Prostate gland (tissue), 2 donors: ENCODE data around the gene PELI3.

Source experiments
- POLR2AphosphoS5 ChIP-seq: sonication (generic); formaldehyde crosslinking; IDR thresholded peaks from one replicate; pipeline ENCODE4 v1.6.1; 2017; ENCODE audit warnings: antibody characterized with exemption
- TF ChIP-seq, protein P1 (sequence below), 4 experiments: fragments of 200-600 bp in 2 of 4; fragments of 450-650 bp in 2 of 4; sonication (generic) in 2 of 4; IDR thresholded peaks; 1 replicate in 3 of 4; 2 replicates in 1 of 4; pipeline ENCODE4 v1.5.1; 2016 to 2019; ENCODE audit warnings: antibody characterized with exemption in 4 of 4, mild to moderate bottlenecking in 2 of 4, moderate library complexity in 2 of 4

DNA sequence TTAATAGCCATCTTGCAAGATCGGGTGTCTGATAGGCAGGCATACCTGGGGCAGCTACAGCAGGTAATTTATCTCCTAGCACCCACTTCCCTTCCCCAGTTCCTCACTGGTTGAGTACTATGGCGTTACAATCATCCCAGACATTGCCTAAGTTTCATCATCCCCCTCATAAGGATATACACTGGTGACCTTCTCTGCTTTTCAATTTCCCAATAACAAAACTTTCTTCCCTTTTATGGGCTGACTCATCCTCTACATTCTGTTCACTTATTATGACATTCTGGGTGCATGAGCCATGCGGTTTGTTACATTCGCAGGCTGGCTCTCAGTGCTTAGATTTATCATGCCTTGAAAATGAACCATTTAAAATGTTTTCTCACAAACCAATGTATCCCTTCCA is 23.1 kb upstream of the PELI3 start:
- TF ChIP-seq, protein P1, sequence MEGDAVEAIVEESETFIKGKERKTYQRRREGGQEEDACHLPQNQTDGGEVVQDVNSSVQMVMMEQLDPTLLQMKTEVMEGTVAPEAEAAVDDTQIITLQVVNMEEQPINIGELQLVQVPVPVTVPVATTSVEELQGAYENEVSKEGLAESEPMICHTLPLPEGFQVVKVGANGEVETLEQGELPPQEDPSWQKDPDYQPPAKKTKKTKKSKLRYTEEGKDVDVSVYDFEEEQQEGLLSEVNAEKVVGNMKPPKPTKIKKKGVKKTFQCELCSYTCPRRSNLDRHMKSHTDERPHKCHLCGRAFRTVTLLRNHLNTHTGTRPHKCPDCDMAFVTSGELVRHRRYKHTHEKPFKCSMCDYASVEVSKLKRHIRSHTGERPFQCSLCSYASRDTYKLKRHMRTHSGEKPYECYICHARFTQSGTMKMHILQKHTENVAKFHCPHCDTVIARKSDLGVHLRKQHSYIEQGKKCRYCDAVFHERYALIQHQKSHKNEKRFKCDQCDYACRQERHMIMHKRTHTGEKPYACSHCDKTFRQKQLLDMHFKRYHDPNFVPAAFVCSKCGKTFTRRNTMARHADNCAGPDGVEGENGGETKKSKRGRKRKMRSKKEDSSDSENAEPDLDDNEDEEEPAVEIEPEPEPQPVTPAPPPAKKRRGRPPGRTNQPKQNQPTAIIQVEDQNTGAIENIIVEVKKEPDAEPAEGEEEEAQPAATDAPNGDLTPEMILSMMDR (IDR thresholded peaks at IDR 0.05): no peak
- no peak for TF ChIP-seq POLR2AphosphoS5
